ENCODE results near the gene SLC16A8.

The SLC16A8 gene

DNA sequence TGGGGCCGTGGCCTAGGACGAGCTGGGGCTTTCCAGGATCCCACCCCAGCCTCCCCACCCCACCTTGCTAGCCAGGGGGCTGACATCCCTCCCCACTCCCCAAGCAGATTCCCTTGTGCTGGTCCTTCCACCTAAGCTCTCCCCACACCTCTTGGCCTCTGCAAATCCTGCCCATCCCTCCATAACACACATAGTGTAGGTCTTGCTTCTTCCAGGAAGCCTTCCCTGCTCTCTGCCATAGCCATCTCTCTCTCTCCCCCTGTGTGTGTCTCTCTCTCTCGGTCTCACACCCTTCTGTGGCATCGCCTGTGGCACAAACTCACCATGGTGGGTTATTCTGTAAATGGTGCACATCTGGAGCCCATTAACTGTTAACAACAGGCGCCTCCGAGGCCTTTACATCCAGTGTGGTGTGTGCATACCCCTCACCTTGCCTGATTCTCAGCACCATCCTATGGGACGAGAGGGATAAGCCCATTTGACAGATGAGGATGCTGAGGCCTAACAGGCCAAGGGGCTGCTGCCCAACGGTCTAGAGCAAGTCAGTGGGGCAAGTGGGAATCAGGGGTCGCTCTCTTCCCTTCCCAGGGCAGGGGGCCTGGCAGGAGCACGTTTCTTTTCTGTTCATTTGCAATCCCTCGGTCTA, 49.0 kb downstream of the SLC16A8 start:
- no peak for DNase-seq (ENCODE audit: low spot score)
- TF ChIP-seq, protein P1, sequence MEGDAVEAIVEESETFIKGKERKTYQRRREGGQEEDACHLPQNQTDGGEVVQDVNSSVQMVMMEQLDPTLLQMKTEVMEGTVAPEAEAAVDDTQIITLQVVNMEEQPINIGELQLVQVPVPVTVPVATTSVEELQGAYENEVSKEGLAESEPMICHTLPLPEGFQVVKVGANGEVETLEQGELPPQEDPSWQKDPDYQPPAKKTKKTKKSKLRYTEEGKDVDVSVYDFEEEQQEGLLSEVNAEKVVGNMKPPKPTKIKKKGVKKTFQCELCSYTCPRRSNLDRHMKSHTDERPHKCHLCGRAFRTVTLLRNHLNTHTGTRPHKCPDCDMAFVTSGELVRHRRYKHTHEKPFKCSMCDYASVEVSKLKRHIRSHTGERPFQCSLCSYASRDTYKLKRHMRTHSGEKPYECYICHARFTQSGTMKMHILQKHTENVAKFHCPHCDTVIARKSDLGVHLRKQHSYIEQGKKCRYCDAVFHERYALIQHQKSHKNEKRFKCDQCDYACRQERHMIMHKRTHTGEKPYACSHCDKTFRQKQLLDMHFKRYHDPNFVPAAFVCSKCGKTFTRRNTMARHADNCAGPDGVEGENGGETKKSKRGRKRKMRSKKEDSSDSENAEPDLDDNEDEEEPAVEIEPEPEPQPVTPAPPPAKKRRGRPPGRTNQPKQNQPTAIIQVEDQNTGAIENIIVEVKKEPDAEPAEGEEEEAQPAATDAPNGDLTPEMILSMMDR (IDR thresholded peaks at IDR 0.05) = no peak
- peak overlapping the region; percentile 40 to 77 for H3K27ac ChIP-seq
- no peak overlapping the region for H3K4me3 ChIP-seq

GRCh38 chr22:38034278-38034882, 49.6 kb downstream of the SLC16A8 start:
- H3K27ac ChIP-seq = peak overlapping the region; percentile 40 to 77
- TF ChIP-seq, protein P1 (IDR thresholded peaks at IDR 0.05) = no peak
- peak overlapping the region; percentile 20 for H3K4me3 ChIP-seq
- no peak for DNase-seq (ENCODE audit: low spot score)

DNA sequence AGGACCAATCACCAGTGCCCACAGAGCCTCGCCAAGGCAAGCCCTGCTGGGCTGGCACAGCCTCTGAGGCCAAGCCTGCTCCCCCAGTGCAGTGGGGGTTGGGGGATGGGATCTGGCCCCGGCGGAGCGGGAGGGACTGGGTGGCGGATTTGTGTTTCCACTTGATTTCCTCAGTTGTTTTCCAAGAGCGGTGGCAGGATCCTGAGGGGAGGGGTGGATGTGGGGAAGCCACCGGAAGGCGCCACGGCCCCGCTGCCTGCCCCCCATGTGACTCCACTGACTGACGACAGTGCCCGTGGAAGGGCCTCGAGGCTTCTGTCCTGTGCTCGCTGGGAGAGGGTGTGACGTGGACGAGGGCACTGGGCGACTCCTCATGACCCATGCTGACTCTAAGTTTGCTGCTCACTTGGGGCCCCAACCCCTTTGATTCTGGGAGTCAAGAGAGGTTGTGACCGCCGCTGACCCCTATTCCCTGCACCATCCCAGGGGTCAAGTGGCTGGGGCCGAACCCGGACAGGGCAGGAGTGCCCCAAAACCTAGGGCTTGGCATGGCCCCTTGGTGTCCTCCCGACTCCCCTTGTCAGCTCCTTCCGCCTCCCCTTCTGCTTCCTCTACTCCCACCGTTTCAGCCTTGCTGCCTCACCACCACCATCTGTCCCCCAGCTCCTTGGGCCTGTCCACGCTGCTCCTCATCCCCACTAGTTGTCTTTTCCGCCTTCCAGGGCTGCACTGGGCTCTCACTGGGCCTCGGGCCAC, 50.3 kb downstream of the SLC16A8 start:
- peak overlapping the region; percentile 20 for H3K4me3 ChIP-seq
- H3K27ac ChIP-seq = peak overlapping the region; percentile 40 to 77
- TF ChIP-seq, protein P1 (IDR thresholded peaks at IDR 0.05) = no peak
- DNase-seq (ENCODE audit: low spot score) = no peak

DNA sequence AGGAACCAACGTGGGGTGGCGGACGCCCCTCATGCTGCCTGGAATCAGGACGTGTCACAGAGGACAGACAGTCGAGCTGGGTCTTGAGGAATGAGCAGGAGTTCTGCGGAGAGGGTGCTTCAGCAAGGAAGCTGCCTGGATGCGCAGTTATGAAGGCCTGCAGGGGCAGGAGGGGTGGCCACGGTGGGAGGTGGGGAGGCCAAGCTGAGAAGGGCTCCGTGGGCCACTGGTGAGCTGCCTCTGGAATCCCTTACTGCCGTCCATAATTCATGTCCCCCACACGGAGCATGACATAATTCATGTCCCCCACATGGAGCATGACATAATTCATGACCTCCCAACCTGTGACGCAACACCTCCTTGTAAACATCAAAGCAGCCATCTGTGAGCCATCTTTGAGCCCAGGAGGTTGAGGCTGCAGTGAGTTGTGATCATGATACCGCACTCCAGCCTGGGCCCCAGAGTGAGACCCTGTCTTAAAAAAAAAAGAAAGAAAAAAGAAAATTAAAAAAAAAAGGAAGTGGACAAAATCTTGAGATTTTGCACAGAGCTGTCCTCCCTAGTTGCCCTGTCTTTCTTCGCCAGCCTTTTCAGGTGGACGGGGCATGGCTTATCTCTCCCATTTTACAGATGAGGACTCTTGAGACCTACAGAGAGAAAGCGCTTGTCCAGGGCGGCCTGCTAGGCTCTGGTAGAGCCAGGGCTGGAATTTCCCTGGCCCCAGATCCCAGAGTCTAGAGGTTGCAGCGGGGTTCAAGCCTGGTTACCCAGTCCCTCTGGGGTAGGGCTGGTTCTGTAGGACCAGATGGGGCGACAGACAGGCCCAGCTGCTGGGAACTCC, 51.1 kb downstream of the SLC16A8 start:
- Histone ChIP-seq H3K4me3 (no peak overlapping the region), H3K27ac (peak overlapping the region in 1 of 2 donors; percentile 77)
- no peak for DNase-seq (ENCODE audit: low spot score)
- TF ChIP-seq, protein P1 (IDR thresholded peaks at IDR 0.05) = no peak

GRCh38 chr22:38031491-38031890, 52.5 kb downstream of the SLC16A8 start:
- TF ChIP-seq, protein P1 (IDR thresholded peaks at IDR 0.05) = no peak
- no peak for DNase-seq (ENCODE audit: low spot score)
- Histone ChIP-seq H3K4me3 (no peak overlapping the region), H3K27ac (peak overlapping the region in 1 of 2 donors; percentile 43)

- Histone ChIP-seq H3K27ac (peak overlapping the region in 1 of 2 donors; percentile 43), H3K4me3 (no peak overlapping the region)
- TF ChIP-seq, protein P1 (IDR thresholded peaks at IDR 0.05) = no peak
- DNase-seq (ENCODE audit: low spot score) = no peak
Measured at GRCh38 chr22:38030311-38031133, 53.5 kb downstream of the SLC16A8 start.
